HepG2 (cell line): Measurements from ENCODE around the gene SCMH1. TPM values are rescaled to one million over a fixed set of nuclear protein-coding genes. Genes with fewer than 3 reads are reported as not detected.

ENCODE experiments used
- ARNT ChIP-seq: fragments of 450-650 bp; IDR thresholded peaks from 2 replicates; pipeline ENCODE4 v1.6.1; 2017
- ATF7 ChIP-seq, 2 experiments: fragments of 450-650 bp in 1 of 2; sonication (generic) in 1 of 2; formaldehyde crosslinking in 1 of 2; IDR thresholded peaks; 2 replicates each; pipeline versions ENCODE4 v1.4.0 to v1.6.1; 2016 to 2020; ENCODE audit warnings: antibody characterized with exemption in 1 of 2, mild to moderate bottlenecking in 1 of 2, missing genetic modification reagents in 1 of 2
- EEA1 ChIP-seq: sonication (generic); formaldehyde crosslinking; IDR thresholded peaks from 2 replicates; pipeline ENCODE4 v1.5.1; 2020; ENCODE audit warnings: mild to moderate bottlenecking, missing genetic modification reagents, borderline replicate concordance
- HDAC6 ChIP-seq: fragments of 200-600 bp; sonication (generic); IDR thresholded peaks from 2 replicates; pipeline ENCODE4 v1.7.0; 2017; ENCODE audit warnings: mild to moderate bottlenecking, antibody characterized with exemption, low read length, low read depth
- NPAS2 ChIP-seq: sonication (generic); formaldehyde crosslinking; IDR thresholded peaks from 2 replicates; pipeline ENCODE4 v1.8.0; 2022; ENCODE audit warnings: mild to moderate bottlenecking, missing genetic modification reagents, borderline replicate concordance
- RBAK ChIP-seq: sonication (generic); formaldehyde crosslinking; IDR thresholded peaks from 2 replicates; pipeline ENCODE4 v1.5.1; 2020; ENCODE audit warnings: mild to moderate bottlenecking, missing genetic modification reagents
- SIX4 ChIP-seq: sonication (generic); formaldehyde crosslinking; IDR thresholded peaks from 2 replicates; pipeline ENCODE4 v1.4.0; 2020; ENCODE audit warnings: missing genetic modification reagents
- SOX5 ChIP-seq: IDR thresholded peaks from 2 replicates; pipeline ENCODE4 v1.6.1; 2016; ENCODE audit warnings: borderline replicate concordance
- STAT5B ChIP-seq: sonication (generic); formaldehyde crosslinking; IDR thresholded peaks from 2 replicates; pipeline ENCODE4 v1.4.0; 2020; ENCODE audit warnings: missing genetic modification reagents
- TEAD2 ChIP-seq: sonication (generic); formaldehyde crosslinking; IDR thresholded peaks from 2 replicates; pipeline ENCODE4 v1.9.0; 2021; ENCODE audit warnings: missing genetic modification reagents
- ZFYVE20 ChIP-seq: sonication (generic); formaldehyde crosslinking; IDR thresholded peaks from 2 replicates; pipeline ENCODE4 v1.8.0; 2023; ENCODE audit warnings: low read depth, mild to moderate bottlenecking, moderate library complexity, missing genetic modification reagents, borderline replicate concordance
- ZNF138 ChIP-seq: sonication (generic); formaldehyde crosslinking; IDR thresholded peaks from 2 replicates; pipeline ENCODE4 v1.5.0; 2020; ENCODE audit warnings: mild to moderate bottlenecking, low read depth, missing genetic modification reagents
- ZNF552 ChIP-seq: sonication (generic); formaldehyde crosslinking; IDR thresholded peaks from 2 replicates; pipeline ENCODE4 v1.9.0; 2022; ENCODE audit warnings: missing genetic modification reagents, mild to moderate bottlenecking, borderline replicate concordance
- ZNF7 ChIP-seq: IDR thresholded peaks from 2 replicates; pipeline ENCODE4 v1.6.1; 2016; ENCODE audit warnings: missing biosample characterization, missing genetic modification reagents
- ZNF780A ChIP-seq: sonication (generic); formaldehyde crosslinking; IDR thresholded peaks from 2 replicates; pipeline ENCODE4 v1.8.0; 2022; ENCODE audit warnings: mild to moderate bottlenecking, missing genetic modification reagents, moderate library complexity
- ZSCAN30 ChIP-seq: sonication (generic); formaldehyde crosslinking; IDR thresholded peaks from 2 replicates; pipeline ENCODE4 v1.5.0; 2020; ENCODE audit warnings: mild to moderate bottlenecking, missing genetic modification reagents
- polyA plus RNA-seq, 8 experiments: library from polyadenylated mRNA; depleted of rRNA in 3 of 8; stranded (reverse) in 7 of 8; unstranded in 1 of 8; fragments of >200 nt; fragmentation: Illumina TruSeq in 4 of 8; extraction: Trizol in 4 of 8; gene quantifications; 2 replicates each; pipeline versions ENCODE4 v1.2.1 to v1.2.3, GENCODE V29; 2011 to 2016; ENCODE audit warnings: low read depth in 4 of 8, missing spikeins in 1 of 8, mixed read lengths in 1 of 8; ENCODE audit not compliant: insufficient read depth in 1 of 8
- total RNA-seq, 5 experiments: library from RNA; depleted of rRNA; stranded (reverse); fragments of >200 nt; fragmentation: Illumina TruSeq; extraction: Trizol; gene quantifications; 2 replicates each; pipeline ENCODE4 v1.2.3, GENCODE V29; 2016; ENCODE audit warnings: low read depth in 1 of 5
- TF ChIP-seq, protein P1 (sequence below): sonication (generic); formaldehyde crosslinking; IDR thresholded peaks from 2 replicates; pipeline ENCODE4 v1.8.0; 2022; ENCODE audit warnings: low read depth, missing genetic modification reagents
- TF ChIP-seq, protein P2 (sequence below): sonication (generic); formaldehyde crosslinking; IDR thresholded peaks from 2 replicates; pipeline ENCODE4 v1.4.0; 2020; ENCODE audit warnings: missing genetic modification reagents; ENCODE audit errors: not compliant biosample characterization
- TF ChIP-seq, protein P3 (sequence below): sonication (generic); formaldehyde crosslinking; IDR thresholded peaks from 2 replicates; pipeline ENCODE4 v1.4.0; 2020; ENCODE audit warnings: low read depth, mild to moderate bottlenecking, missing genetic modification reagents
- TF ChIP-seq, protein P4 (sequence below): sonication (generic); formaldehyde crosslinking; IDR thresholded peaks from 2 replicates; pipeline ENCODE4 v1.4.0; 2020; ENCODE audit warnings: missing genetic modification reagents
- TF ChIP-seq, protein P5 (sequence below): IDR thresholded peaks from 2 replicates; pipeline ENCODE4 v1.6.1; 2016; ENCODE audit warnings: mild to moderate bottlenecking, missing biosample characterization, missing genetic modification reagents
- TF ChIP-seq, protein P6 (sequence below): sonication (generic); formaldehyde crosslinking; IDR thresholded peaks from 2 replicates; pipeline ENCODE4 v1.4.0; 2020; ENCODE audit warnings: missing genetic modification reagents

SCMH1 gene
- total and polyA plus RNA-seq, 2 of the 13 experiments (the other 11 are each of a cell fraction or from before 2014, with no cell fraction given), result 41.8 to 52.6 TPM

DNA sequence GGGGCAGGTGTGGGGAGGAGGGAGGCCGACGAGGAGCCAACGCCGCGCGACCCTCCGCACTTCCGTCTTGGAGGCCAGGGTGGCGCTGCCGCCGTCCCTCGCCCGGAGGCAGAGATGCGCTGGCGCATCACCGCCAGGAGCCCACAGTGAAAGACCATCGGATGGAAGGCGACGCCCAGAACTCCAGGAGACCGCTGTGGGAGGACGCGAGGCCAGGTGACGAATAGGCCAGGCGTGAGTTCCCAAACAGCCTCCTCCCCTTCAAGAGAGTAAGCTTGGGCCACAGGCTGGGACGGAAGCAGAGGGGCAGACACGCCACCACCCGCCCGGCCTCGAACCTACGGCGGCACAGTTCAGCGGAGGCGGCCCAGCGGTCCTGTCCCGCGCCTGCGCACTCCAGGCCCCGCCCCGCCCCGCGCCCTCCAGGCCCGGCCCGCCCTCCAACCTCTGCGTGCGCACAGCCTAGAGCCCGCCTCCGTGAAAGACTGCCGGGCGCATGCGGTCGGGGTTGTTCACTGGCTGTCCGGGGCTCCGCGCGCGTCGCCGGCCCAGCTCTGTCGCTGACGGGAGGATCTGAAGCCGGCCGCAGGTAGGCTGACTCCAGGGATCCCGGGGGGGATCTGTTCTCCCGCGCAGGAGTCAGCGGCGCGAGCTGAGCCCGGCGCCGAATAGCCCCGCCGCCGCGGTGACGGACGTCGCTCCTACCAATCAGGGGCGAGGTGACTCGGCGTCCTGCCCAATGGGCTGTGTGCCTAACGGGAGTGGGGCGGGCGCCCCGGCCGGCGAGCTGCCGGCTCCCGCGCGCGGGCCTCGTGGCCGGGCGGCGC, 262.7 kb downstream of the SCMH1 start, which contains the start of gene CTPS1 (continued):
- TF ChIP-seq ZSCAN30 (CRISPR knock-in tag) (no peak), EEA1 (CRISPR knock-in tag) (peak; percentile 30; the same call in 1 of the 2 replicates), RBAK (CRISPR knock-in tag) (no peak), STAT5B (CRISPR knock-in tag) (no peak), ZFYVE20 (CRISPR knock-in tag) (peak; percentile 33; the same call in 1 of the 2 replicates), NPAS2 (CRISPR knock-in tag) (no peak), ZNF552 (CRISPR knock-in tag) (no peak), ATF7 (IDR thresholded peaks at IDR 0.05) (no peak), ATF7 (CRISPR knock-in tag; IDR thresholded peaks at IDR 0.05) (no peak), SOX5 (CRISPR knock-in tag) (no peak), ZNF780A (CRISPR knock-in tag) (no peak), ZNF7 (CRISPR knock-in tag) (no peak), TEAD2 (CRISPR knock-in tag) (0 out of 2 replicates have a peak, but pooled peaks have one; percentile 0), ZNF138 (CRISPR knock-in tag) (0 out of 2 replicates have a peak, but pooled peaks have one; percentile 59), HDAC6 (no peak), SIX4 (CRISPR knock-in tag) (no peak), ARNT (no peak)
- TF ChIP-seq, protein P1, sequence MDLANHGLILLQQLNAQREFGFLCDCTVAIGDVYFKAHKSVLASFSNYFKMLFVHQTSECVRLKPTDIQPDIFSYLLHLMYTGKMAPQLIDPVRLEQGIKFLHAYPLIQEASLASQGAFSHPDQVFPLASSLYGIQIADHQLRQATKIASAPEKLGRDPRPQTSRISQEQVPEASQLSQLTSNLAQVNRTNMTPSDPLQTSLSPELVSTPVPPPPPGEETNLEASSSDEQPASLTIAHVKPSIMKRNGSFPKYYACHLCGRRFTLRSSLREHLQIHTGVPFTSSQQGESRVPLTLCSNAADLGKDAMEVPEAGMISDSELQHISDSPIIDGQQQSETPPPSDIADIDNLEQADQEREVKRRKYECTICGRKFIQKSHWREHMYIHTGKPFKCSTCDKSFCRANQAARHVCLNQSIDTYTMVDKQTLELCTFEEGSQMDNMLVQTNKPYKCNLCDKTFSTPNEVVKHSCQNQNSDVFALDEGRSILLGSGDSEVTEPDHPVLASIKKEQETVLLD (CRISPR knock-in tag), result peak; percentile 70; the same call in 1 of the 2 replicates
- TF ChIP-seq, protein P2, sequence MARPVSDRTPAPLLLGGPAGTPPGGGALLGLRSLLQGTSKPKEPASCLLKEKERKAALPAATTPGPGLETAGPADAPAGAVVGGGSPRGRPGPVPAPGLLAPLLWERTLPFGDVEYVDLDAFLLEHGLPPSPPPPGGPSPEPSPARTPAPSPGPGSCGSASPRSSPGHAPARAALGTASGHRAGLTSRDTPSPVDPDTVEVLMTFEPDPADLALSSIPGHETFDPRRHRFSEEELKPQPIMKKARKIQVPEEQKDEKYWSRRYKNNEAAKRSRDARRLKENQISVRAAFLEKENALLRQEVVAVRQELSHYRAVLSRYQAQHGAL (CRISPR knock-in tag), result no peak
- TF ChIP-seq, protein P3, sequence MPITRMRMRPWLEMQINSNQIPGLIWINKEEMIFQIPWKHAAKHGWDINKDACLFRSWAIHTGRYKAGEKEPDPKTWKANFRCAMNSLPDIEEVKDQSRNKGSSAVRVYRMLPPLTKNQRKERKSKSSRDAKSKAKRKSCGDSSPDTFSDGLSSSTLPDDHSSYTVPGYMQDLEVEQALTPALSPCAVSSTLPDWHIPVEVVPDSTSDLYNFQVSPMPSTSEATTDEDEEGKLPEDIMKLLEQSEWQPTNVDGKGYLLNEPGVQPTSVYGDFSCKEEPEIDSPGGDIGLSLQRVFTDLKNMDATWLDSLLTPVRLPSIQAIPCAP (CRISPR knock-in tag), result no peak
- TF ChIP-seq, protein P4, sequence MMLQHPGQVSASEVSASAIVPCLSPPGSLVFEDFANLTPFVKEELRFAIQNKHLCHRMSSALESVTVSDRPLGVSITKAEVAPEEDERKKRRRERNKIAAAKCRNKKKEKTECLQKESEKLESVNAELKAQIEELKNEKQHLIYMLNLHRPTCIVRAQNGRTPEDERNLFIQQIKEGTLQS (CRISPR knock-in tag), result no peak
- TF ChIP-seq, protein P5, sequence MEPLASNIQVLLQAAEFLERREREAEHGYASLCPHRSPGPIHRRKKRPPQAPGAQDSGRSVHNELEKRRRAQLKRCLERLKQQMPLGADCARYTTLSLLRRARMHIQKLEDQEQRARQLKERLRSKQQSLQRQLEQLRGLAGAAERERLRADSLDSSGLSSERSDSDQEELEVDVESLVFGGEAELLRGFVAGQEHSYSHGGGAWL (CRISPR knock-in tag), result peak; percentile 75
- TF ChIP-seq, protein P6, sequence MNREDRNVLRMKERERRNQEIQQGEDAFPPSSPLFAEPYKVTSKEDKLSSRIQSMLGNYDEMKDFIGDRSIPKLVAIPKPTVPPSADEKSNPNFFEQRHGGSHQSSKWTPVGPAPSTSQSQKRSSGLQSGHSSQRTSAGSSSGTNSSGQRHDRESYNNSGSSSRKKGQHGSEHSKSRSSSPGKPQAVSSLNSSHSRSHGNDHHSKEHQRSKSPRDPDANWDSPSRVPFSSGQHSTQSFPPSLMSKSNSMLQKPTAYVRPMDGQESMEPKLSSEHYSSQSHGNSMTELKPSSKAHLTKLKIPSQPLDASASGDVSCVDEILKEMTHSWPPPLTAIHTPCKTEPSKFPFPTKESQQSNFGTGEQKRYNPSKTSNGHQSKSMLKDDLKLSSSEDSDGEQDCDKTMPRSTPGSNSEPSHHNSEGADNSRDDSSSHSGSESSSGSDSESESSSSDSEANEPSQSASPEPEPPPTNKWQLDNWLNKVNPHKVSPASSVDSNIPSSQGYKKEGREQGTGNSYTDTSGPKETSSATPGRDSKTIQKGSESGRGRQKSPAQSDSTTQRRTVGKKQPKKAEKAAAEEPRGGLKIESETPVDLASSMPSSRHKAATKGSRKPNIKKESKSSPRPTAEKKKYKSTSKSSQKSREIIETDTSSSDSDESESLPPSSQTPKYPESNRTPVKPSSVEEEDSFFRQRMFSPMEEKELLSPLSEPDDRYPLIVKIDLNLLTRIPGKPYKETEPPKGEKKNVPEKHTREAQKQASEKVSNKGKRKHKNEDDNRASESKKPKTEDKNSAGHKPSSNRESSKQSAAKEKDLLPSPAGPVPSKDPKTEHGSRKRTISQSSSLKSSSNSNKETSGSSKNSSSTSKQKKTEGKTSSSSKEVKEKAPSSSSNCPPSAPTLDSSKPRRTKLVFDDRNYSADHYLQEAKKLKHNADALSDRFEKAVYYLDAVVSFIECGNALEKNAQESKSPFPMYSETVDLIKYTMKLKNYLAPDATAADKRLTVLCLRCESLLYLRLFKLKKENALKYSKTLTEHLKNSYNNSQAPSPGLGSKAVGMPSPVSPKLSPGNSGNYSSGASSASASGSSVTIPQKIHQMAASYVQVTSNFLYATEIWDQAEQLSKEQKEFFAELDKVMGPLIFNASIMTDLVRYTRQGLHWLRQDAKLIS (CRISPR knock-in tag), result no peak
